IPS-18a (cell line): ENCODE measurements around the gene EPB41.

Source experiments
- H3K27ac ChIP-seq: one replicate; pipeline ENCODE4 v1.5.1; 2013; ENCODE audit warnings: low read length
- H3K27me3 ChIP-seq: one replicate; pipeline ENCODE4 v1.6.1; 2013; ENCODE audit warnings: mild to moderate bottlenecking, low read length; ENCODE audit not compliant: control insufficient read depth, insufficient read depth
- H3K36me3 ChIP-seq: one replicate; pipeline ENCODE4 v1.6.1; 2013; ENCODE audit warnings: low read depth, low read length; ENCODE audit not compliant: control insufficient read depth
- H3K4me1 ChIP-seq: one replicate; pipeline ENCODE4 v1.6.1; 2013; ENCODE audit warnings: low read depth, low read length; ENCODE audit not compliant: control insufficient read depth
- H3K4me3 ChIP-seq: one replicate; pipeline ENCODE4 v1.5.1; 2013; ENCODE audit warnings: low read length
- H3K9ac ChIP-seq: one replicate; pipeline ENCODE4 v1.6.1; 2013; ENCODE audit warnings: mild to moderate bottlenecking, low read length, moderate library complexity
- H3K9me3 ChIP-seq: one replicate; pipeline ENCODE4 v1.6.1; 2013; ENCODE audit warnings: low read depth, low read length; ENCODE audit not compliant: control insufficient read depth

EPB41 gene

GRCh38 chr1:28885472-28885877 is 28.9 kb upstream of the EPB41 start:
- no peak overlapping the region for H3K9ac ChIP-seq
- peaks cover 29% of the 10 kb centered on the region for H3K27me3 ChIP-seq
- no peak overlapping the region for H3K4me3 ChIP-seq
- H3K4me1 ChIP-seq = peaks cover 32% of the 10 kb centered on the region
- H3K9me3 ChIP-seq = no peaks in the 10 kb centered on the region
- H3K27ac ChIP-seq = no peak overlapping the region
- H3K36me3 ChIP-seq = no peaks in the 10 kb centered on the region

DNA sequence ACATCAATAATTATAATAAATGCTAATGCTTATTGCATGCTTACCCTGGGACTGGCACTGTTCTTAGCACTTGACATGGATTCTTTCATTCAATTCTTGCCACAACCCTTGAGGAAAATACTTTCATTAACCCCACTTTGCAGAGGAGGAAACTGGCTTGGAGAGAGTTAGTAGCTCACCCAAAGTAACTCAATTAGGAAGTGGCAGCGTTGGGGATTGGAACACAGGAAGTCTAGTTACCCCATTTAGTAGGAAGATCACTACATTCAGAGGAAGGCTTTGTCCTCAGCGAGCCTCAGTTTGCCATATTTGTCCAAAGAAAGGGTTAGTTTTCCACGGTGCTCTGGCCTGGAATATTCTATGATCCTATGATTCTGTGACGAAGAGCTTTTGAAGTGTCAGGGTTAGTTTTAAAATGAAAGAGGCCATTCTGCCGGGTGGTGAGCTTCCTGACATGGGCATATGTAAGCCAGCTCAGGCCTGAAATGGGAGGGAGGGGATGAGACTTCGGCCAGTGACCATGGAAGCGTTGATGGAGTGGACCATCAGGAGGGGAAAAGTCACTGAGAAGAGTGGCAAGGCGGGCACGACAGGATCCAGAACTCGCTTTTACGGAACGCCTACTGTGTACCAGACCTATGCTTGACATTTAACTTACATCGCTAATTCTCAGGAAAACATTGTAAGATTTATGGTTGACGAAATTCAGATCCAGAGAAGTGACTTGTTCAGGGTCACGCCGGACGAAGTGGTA is 28.2 kb upstream of the EPB41 start:
- no peaks in the 10 kb centered on the region for H3K36me3 ChIP-seq
- peaks cover 29% of the 10 kb centered on the region for H3K27me3 ChIP-seq
- peaks cover 32% of the 10 kb centered on the region for H3K4me1 ChIP-seq
- no peak overlapping the region for H3K27ac ChIP-seq
- H3K9me3 ChIP-seq = no peaks in the 10 kb centered on the region
- no peak overlapping the region for H3K9ac ChIP-seq
- H3K4me3 ChIP-seq = peak overlapping the region; percentile 82

DNA sequence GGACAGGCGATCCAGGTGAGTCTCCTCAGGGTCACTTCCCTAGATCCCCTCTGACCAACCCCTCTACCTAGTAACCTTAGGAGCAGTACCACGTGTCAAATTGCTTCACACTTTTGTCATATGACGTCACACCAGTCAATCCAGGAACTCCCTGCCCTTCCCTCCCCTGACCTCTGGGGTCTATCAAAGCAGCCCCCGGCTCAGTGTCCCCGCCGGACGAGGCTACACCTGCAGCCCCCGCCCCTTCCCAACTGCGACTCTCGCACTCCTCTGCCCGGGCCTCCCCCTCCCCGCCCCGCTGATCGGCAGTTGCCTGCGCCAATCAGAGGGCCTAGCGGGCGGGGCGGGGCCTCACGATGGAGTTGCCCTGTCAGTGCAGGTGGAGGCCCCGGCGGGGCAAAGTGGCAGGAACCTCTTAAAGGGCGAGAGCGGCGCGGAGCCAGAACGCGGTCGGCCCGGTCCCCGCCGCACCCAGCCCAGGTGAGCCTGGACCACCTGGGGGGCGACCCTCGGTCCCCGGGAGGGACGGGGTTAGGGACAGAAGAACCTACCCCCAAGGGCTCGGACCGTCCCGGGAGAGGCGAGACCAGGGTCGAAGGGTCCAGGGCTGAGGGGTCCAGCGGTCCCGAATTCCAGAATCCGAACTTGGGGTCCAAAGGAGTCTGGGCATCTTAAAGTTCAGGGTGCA is 27.5 kb upstream of the EPB41 start:
- Histone ChIP-seq H3K4me3 (peak overlapping the region; percentile 82), H3K27ac (no peak overlapping the region), H3K4me1 (peaks cover 32% of the 10 kb centered on the region), H3K9ac (peak overlapping the region; percentile 22), H3K36me3 (no peaks in the 10 kb centered on the region), H3K9me3 (no peaks in the 10 kb centered on the region), H3K27me3 (peaks cover 29% of the 10 kb centered on the region)

DNA sequence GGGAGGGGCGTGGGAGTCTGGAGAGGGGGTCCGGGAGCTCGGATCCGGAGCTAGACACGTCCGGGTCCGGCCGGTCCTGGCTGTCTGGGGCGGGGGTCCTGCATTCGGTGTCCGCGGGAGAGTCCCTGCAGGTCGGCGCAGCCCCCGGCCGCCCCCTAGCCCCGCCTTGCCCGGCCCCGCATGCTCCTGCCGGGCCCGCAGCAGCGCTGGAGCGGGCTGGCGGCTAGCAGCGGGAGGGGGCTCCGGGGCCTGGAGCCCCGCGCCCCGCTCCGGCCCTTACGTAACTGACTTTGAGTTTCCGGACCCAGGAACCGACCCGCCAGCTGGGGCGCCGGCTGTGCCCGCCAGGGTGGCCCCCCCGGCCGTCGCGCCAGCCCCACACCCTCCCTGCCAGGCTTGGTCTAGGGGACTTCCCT is 26.9 kb upstream of the EPB41 start:
- no peaks in the 10 kb centered on the region for H3K36me3 ChIP-seq
- no peaks in the 10 kb centered on the region for H3K9me3 ChIP-seq
- H3K4me3 ChIP-seq = peak overlapping the region; percentile 82
- peak overlapping the region; percentile 22 for H3K9ac ChIP-seq
- H3K27me3 ChIP-seq = peaks cover 29% of the 10 kb centered on the region
- H3K4me1 ChIP-seq = peaks cover 32% of the 10 kb centered on the region
- no peak overlapping the region for H3K27ac ChIP-seq

DNA sequence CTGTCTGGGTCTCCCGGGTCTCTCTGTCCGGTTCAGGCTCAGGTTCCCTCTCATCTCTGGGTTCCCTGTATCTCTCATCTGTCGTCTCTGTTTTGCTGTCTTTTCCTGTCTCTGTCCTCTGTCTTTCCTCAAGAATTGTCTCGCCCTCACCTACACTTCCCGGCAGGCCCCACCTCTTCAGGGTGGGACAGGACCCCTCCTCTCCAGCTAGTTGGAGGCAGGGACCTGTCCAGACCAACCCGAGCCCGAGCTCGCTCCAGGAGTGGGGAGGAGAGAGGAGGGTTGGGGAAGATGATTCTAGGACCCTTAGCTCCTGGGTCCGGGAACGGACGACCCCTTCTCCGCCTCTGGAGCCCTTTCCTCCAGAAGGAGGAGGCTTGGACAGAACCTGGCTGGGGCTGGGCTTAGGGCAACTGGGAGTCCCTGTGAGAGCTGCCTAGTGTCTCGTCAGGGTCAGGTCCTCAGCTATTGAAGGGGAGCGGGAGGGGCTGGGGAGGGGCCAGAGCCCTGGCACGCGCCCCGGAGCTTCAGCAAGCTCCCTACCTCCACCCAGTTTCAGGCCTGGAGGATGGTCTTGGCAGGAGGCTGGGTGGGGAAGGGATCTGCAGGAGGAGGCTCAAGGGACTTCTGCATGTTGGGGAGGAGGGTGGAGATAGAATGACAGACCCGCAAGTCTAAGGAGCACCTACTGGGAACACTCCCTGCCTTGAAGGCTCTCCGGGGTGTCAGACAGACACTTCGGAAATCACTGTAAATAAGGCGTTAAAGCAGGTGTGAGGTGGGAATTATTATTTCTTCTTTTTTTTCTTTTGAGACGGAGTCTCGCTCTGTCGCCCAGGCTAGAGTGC is 26.3 kb upstream of the EPB41 start:
- H3K27me3 ChIP-seq = peaks cover 29% of the 10 kb centered on the region
- peak overlapping the region; percentile 82 for H3K4me3 ChIP-seq
- peaks cover 32% of the 10 kb centered on the region for H3K4me1 ChIP-seq
- H3K36me3 ChIP-seq = no peaks in the 10 kb centered on the region
- H3K9me3 ChIP-seq = no peaks in the 10 kb centered on the region
- no peak overlapping the region for H3K27ac ChIP-seq
- H3K9ac ChIP-seq = peak overlapping the region; percentile 22

DNA sequence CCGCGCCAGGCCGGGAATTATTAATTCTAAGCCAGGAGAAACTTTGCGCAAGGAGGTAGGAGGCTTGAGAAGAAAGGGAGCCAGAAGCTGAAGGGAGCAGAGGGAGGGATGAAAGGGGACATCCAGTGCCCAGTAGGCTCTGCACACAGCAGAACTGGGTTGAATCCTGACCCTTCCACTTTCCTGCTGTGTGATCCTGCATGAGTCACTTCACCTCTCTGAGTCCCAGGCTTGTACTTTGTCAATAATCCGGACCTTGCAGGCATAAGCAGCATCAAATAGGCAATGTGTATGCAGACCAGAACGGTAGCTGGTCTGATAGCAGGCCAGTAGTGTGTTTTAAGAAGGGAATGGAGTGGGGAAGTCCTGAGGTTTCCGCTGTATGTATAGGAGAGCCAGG is 25.5 kb upstream of the EPB41 start:
- Histone ChIP-seq H3K4me1 (peaks cover 24% of the 10 kb centered on the region), H3K27ac (no peak overlapping the region), H3K36me3 (no peaks in the 10 kb centered on the region), H3K9me3 (no peaks in the 10 kb centered on the region), H3K9ac (no peak overlapping the region), H3K4me3 (no peak overlapping the region), H3K27me3 (peaks cover 29% of the 10 kb centered on the region)

DNA sequence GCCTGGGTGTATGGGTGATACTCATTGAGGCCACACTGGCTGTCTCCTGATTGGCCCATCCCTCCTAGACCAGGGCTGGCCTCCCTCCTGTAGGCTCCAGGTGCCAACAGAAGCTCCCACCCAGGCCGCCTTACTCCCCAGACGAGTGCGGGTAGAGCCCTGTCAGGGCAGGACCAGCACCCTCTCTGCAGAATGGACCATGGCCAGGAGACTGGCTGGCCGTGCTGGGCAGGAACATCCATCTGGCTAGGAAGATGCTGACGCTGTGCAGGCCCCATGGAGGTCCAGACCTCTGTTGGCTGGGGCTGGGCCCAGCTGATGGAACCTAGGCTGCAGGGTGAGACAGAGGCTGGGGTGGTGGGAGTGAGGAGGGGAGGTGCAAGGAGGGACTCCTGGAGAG is 25.0 kb upstream of the EPB41 start:
- no peak overlapping the region for H3K27ac ChIP-seq
- H3K9ac ChIP-seq = no peak overlapping the region
- peaks cover 20% of the 10 kb centered on the region for H3K4me1 ChIP-seq
- no peaks in the 10 kb centered on the region for H3K36me3 ChIP-seq
- peaks cover 29% of the 10 kb centered on the region for H3K27me3 ChIP-seq
- no peaks in the 10 kb centered on the region for H3K9me3 ChIP-seq
- H3K4me3 ChIP-seq = no peak overlapping the region

GRCh38 chr1:28890435-28890834 is 23.9 kb upstream of the EPB41 start:
- H3K27ac ChIP-seq = no peak overlapping the region
- H3K9me3 ChIP-seq = no peaks in the 10 kb centered on the region
- peaks cover 11% of the 10 kb centered on the region for H3K4me1 ChIP-seq
- no peak overlapping the region for H3K9ac ChIP-seq
- H3K36me3 ChIP-seq = no peaks in the 10 kb centered on the region
- no peak overlapping the region for H3K4me3 ChIP-seq
- peaks cover 29% of the 10 kb centered on the region for H3K27me3 ChIP-seq

DNA sequence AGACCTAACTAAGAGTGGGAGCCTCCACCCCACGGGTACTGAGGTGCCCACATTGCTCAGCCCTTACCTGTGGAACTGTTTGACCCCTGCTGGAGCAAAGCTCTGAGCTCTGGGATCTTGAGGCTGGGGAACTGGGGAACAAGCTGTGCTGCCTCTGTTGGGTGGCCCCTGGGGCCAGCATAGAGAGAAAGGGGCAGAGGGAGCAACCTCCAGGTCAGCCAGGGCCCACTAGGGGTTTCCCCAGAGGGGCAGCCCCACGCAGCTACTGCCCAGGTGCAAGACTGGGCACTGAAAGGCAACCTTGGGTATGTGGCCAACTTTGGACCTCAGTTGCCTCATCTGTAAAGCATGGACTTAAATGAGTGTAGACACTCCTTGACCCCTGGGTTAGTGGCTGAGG is 23.5 kb upstream of the EPB41 start:
- Histone ChIP-seq H3K27me3 (peaks cover 27% of the 10 kb centered on the region), H3K4me1 (peaks cover 8% of the 10 kb centered on the region), H3K27ac (no peak overlapping the region), H3K9me3 (no peaks in the 10 kb centered on the region), H3K36me3 (no peaks in the 10 kb centered on the region), H3K9ac (no peak overlapping the region), H3K4me3 (no peak overlapping the region)

DNA sequence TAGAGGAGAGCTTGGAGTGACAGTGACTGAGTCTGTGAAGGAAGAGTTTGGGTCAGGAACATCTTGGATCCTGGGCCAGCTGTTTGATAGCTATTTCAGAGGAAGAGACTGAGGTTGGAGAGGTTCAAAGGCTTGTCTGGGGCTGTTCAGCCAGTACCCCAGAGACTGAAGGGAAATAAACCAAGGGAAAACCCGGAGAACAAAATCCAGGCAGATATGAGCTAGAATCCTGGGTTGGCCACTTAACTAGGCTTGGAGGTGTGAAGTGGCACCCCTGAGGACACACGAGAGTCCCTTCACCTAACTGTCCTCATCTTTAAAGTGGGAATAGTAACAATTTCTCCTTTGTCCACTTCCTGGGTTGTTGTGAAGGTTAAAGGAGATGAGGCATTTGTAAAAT is 23.1 kb upstream of the EPB41 start:
- Histone ChIP-seq H3K4me1 (peaks cover 3% of the 10 kb centered on the region), H3K4me3 (no peak overlapping the region)

GRCh38 chr1:28893403-28894102 is 20.8 kb upstream of the EPB41 start:
- Histone ChIP-seq H3K9me3 (no peaks in the 10 kb centered on the region), H3K27ac (no peak overlapping the region), H3K4me1 (no peaks in the 10 kb centered on the region), H3K27me3 (peaks cover 9% of the 10 kb centered on the region), H3K36me3 (no peaks in the 10 kb centered on the region), H3K4me3 (no peak overlapping the region), H3K9ac (no peak overlapping the region)

More for the DNA sequence above, 23.1 kb upstream of the EPB41 start:
- Histone ChIP-seq H3K36me3 (no peaks in the 10 kb centered on the region), H3K9ac (no peak overlapping the region), H3K9me3 (no peaks in the 10 kb centered on the region), H3K27ac (no peak overlapping the region), H3K27me3 (peaks cover 23% of the 10 kb centered on the region)
